Stimulated activated CD8-positive, alpha-beta memory T cell treated with anti-CD3 and anti-CD28 coated beads, Interleukin-7, amount 100 ng/mL, for 24 hours (primary cell): Measurements from ENCODE around the gene KIAA1671.
"Not testable (repeated sequence)": the region's sequence is repeated elsewhere in the genome, so short reads cannot be mapped to it uniquely, and the experiment has no call there.

Experiments used
- DNase-seq: peaks from one replicate; pipeline ENCODE4 v3.0.0-alpha.2; 2020; ENCODE audit warnings: low read depth

KIAA1671 gene

DNA sequence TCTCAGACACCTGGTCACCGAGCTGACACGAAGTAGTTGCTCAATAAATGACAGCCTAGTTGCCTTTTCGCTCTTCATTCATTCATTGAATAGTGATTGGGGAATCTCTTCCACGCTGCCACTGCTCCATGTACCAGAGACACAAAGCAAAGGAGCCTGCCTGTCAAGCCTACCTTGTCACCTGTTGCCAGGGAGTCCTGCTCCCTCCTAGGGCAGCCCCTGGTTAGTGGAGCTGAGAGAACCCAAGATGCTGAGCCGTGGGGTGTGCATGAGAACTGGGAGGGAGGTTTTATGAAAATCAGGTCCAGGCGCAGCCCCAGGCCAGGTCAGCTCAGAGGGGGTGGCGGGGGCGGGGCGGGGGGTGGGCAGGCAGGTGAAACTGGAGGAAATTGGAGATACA lies 285.5 kb downstream of the KIAA1671 start:
- not testable (repeated sequence) for DNase-seq
